CD4-positive, alpha-beta T cell treated with Interferon alpha-2 for 1 hour (primary cell): Measurements from ENCODE around the gene ZEB2.

Experiments used
- DNase-seq, 2 donors: peaks; one replicate each; pipeline ENCODE4 v3.0.0-alpha.2; 2020 to 2022

ZEB2 gene

DNA sequence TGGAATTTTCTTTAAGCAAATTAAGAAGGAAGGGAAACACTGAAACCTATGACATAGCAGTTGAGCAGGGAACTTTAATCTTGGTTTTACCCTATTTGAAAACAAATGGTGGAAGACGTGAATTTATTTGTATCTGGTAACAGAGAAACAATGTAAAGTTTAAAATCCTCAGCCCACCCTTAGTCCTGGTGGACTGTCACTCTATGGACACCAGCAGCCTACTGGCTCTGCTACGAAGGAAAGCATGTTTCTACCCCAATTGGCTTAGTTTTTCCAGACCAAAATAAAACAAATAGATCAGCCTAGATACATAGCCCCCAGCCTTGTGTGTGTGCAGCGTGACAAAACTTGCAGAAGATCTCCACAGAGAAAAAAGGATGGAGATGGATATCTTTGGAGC, 7.4 kb downstream of the ZEB2 start:
- no peak for DNase-seq

- DNase-seq: no peak
Measured at GRCh38 chr2:144511937-144512336, 8.0 kb downstream of the ZEB2 start.

- no peak for DNase-seq
Measured at GRCh38 chr2:144511226-144511810, 8.6 kb downstream of the ZEB2 start.

DNA sequence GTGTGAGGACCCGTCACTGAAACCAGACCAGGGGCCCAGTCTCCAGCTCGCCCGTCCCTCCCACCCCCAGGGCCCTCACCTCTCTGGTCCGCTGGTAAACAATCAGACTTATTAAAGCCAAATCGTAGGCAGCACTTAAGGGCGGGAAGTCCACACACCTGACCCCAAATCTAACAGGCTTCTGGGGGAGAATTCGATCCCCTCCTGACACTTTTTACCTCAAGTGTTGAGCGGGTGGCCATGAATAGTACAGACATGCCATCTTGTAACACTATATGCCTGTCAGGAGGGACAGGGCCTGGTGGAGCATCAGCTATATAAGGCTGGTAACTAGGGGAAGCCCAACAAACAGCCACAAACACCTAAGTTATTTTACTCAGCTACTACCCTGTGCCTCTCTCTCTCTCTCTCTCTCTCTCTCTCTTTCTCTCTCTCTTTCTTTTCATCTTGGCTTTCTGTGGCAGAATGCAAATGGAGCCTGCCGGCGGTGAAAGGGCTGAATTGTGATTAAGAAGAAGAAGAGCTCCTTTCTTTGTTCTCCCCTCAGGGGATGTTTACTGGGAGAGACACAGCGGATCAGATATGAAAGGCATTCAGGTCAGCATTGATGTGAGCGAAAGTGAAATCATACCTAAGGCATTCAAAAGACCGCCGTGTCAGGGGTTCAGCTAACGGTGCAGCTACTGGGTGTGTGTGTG, 9.5 kb downstream of the ZEB2 start:
- DNase-seq: peak; percentile 72 to 80

DNA sequence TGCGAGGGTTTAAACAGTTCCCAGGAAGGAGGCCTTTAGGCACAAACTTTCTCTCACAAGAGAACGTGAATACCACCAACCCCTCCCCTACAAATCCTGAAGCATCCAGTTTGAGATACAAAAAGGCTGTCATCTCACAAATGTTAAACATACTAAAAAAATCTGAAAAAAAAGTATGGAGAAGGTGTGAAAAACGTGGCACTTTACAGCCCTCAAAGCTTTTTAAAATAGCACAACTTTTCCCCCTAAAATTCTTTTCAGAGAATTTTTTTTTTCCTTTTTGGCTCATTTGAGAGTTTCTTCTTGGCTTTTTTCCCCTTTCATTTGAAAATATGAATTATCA, 10.1 kb downstream of the ZEB2 start:
- no peak for DNase-seq

GRCh38 chr2:144509001-144509878, 10.7 kb downstream of the ZEB2 start:
- DNase-seq: no peak

- peak; percentile 47 to 61 for DNase-seq
Measured at GRCh38 chr2:144508172-144508851, 11.6 kb downstream of the ZEB2 start.

DNA sequence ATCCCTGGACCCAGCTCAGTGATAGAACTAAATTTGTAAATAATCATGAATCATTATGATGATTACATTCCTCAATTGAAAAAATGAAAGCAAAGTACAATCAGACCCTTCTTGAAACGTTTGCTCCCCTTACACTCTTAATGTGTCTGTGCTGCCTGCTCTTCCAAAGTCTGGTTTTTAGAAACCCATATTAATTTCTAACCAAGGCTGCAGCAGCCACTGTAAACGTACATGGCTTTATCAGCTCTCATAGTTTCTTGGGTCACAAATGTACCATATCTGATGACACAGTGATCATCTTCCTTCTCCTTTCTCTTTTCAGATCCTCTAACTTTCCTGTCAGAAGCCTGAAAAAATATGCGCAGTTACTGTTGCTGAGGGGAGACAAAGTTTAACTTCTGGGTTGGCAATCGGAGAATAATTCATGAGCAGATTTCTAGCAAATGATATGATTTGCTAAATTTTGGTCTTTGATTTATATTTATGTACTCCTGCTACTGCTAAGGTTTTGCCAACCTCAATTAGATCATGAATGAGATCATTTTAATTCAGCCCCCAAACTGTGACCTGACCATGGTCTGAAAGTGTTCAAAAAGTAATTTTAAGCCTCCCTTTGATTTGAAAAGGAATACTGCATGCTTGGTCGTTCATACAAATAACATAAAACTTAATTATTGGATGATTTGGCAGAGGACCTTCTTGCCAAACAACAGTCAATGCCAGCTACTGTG, 12.3 kb downstream of the ZEB2 start:
- DNase-seq: no peak

DNA sequence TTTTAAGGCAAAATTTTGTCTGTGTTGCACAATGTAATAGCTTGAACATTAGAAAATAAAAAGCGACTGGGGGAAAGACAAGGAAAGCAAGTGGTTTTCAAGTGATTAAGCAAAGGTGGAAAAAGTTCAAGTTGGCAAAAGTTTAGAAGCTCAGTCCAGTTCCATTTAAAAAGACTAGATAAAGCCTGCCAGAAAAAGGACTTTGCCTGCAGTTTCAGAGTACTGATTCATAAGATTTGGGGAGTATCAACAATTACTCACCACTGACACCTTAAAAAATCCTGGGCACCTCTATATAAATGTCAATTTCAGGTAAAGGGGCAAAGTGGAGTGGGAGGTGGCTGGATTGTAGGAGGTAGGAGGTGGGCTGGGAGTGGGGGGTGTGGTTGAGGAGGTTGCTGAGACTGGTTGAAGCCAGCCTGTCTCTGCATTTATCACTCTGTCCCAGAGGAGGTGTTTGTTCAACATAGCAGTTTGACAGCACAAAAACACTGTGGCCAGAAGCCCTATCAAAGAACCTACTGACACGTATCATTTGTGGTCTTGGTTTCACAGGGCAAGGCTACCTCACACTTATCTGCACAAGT, 14.6 kb downstream of the ZEB2 start:
- peak; percentile 42 to 68 for DNase-seq

DNA sequence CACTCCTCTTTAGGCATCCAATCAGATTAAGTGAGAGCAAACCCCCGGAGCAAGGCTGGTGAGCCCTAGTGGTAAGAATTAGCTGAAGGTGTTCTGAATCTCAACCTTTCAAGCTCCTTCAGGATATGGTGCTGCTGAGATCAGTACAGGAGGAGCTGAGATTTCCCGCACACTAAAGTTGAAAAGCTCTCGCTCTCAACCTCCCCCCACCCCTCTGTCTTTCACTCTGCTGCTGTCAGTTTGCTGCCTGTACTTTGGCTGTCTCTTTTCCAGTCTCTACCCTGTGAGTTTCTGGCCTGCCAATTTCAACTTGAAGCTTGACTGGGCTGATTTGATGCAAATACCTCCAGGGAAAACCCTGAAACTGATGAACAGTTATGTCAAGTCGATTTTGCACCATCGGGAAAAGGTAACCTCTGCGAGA, 15.7 kb downstream of the ZEB2 start:
- DNase-seq: no peak

DNA sequence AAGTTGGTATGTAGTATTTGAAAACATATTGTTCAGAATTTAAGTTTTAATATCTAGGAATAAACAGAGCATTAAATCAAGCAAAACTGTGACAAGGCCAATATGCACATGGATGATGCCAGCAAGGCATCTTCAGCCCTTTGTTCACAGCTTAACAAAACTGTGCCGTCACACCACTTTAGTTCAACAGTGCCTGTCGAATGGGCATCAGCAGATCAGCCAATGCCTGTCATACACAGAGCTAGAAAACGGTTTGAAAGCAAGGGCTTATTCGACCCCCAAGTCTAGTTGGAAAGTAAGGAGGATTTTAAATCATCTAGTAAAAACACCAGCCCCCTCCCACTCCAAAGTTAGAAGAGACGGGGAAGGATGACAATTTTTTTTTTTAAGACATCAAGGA, 16.7 kb downstream of the ZEB2 start:
- DNase-seq: no peak

- DNase-seq: no peak
Measured at GRCh38 chr2:144502369-144502768, 17.6 kb downstream of the ZEB2 start.

GRCh38 chr2:144501627-144502026, 18.3 kb downstream of the ZEB2 start:
- DNase-seq: no peak

DNA sequence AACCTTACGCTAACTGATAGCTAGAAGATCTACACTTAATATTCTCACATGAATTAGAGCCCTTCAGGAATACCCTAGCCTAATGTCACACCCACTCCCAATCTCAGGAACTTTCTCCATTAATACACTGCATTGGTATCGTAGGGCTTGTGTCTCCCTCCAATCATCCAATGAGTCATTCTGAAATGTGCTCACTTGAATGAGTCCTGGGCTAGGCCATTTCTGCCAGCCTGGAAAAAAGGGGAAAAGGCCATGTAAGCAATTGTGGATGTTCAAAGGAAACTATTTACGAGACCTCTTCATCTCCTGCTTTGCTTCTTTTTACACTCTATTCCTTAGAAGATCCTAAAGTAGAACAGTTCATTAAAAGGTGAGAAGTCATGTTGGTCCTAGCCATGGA, 18.8 kb downstream of the ZEB2 start:
- DNase-seq: no peak

- DNase-seq: no peak
Measured at GRCh38 chr2:144500563-144500962, 19.4 kb downstream of the ZEB2 start.

GRCh38 chr2:144498277-144498676, 21.6 kb downstream of the ZEB2 start:
- no peak for DNase-seq

DNA sequence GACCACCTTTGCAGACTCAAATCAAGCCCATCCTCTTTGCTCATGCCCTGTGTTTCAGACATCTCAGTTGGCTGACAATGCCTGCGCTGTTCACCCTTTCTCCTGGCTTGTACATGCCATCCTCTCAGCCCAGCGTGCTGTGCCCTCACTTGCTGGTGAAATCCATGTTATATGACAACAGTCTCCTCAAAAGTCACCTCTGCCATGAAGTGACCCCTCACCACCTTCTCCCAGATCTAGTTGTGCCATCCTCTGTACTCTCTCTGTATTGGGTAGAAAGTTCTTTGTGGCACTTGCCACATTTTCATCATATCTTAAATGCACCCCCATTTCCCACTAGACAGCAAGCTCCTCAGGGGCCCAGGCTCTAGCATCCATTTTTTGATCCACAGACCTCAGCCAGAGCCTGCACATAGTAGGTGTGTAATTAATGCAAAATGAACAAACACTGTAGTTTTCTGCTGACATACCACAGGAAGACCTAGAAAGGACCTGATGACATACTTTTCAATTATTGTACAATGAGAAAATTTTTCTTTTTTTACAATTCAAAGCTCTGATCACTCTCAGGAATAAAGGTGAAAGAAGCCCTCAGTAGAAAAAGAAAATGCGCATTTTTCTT, 22.8 kb downstream of the ZEB2 start:
- DNase-seq: no peak

GRCh38 chr2:144496092-144496976, 23.6 kb downstream of the ZEB2 start:
- no peak for DNase-seq

DNA sequence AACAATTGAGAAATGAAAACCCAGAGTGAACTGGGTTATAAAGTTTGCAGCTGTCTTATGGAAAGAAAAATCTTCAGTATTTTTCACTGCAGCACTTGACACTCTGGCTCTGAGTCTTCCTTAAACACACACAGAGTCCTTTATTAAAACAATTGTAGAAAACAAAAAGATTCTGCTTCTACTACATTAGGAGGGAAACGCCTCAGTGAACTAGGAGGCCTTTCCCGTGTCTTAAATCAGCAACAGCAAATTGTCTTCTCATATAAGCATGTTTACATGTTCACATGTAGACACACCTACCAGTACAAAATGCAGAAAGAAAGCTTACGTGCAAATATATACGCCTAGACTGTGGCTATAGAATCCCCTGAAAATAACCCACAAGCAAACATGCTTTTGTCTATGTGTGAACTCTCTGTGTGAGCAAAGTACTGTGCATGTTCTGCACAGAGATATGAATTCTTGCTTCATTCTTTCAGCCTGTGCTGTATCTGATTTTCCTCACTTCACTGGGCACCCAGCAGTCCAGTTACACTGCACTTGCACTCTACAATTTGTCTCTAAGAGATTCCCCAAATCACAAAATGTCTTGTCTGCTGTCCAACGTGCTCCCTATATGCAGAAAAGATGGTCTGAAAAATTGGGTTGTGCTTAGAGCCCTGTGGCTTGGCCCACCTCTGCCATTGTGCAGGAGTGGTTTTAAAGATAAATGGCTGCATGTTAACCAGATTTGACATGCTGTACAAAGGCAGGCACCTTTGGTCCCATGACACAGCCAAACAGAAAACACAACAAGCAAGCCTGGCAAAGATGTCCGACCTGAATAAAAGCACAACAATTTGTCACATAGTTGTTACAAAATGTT, 24.5 kb downstream of the ZEB2 start:
- no peak for DNase-seq
